Stimulated activated CD4-positive, alpha-beta T cell treated with anti-CD3 and anti-CD28 coated beads, Interleukin-15, amount 100 ng/mL, for 1 hour (primary cell): ENCODE measurements around the gene ZNF648.
"Not testable (repeated sequence)": the region's sequence is repeated elsewhere in the genome, so short reads cannot be mapped to it uniquely, and the experiment has no call there.

Experiments used
- DNase-seq, 2 donors: peaks; one replicate each; pipeline ENCODE4 v3.0.0-alpha.2; 2020; ENCODE audit warnings: low read depth in 1 of 2, low spot score in 1 of 2

ZNF648 gene, protein sequence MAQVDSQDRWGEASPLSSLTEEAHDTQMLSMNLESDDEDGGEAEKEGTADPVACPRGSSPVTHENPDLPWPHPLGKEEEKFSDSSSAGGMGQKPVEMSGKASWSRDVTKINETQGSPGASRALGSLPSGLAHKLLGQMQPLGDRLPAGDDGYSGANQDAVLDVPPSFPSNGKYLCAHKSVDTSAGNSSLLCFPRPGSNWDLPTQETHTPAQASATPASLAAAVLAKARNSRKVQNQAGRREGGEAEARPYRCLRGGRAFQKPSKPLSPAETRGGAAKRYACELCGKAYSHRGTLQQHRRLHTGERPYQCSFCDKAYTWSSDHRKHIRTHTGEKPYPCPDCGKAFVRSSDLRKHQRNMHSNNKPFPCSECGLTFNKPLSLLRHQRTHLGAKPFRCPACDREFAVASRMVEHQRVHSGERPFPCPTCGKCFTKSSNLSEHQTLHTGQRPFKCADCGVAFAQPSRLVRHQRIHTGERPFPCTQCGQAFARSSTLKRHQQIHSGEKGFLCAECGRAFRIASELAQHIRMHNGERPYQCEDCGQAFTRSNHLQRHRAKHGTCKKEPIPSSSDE

DNA sequence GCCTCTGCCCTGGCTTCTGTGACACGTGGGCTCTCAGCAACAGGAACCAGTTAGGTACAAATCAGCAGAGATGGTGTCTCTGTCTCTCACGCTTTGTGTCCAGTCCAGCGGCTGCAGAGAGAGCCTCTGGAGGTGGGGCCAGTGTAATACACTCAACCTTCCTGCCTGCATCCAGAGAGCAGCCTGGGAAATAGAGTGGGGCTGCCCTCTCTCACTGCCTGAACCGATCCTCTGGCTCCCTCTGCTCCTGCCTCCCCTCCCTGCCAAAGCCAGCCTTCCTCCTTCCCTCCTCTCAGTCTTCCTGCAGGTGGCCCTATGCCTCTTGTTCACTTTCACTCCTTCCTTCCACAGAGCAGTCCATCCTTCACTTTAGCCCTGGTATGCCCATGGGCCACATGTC is at the start of gene ZNF648:
ZNF648 (minus strand) TSS at position 119 of the 400 bp plus-strand sequence. CDS start 3,702 bp downstream, outside the sequence.
- no peak for DNase-seq

DNA sequence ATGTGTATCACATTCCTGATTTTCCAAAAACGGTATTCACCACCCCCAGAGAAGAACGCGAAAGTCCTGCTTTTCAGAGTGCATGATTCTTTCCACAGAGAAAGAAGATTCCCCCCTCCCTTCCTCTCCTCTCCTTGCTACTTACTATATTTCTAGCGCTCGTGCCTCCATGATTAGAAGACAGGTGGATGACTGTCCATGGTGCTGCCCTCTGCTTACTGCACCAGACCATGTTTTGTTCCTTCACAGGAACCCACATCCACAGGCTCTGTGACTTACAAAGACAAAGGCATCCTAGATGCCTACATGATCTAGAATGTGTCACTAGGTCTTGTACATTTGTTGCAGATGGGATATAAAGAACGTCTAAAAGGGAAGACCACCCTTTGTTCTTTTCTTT is 49.1 kb upstream of the ZNF648 start:
- no peak for DNase-seq

DNA sequence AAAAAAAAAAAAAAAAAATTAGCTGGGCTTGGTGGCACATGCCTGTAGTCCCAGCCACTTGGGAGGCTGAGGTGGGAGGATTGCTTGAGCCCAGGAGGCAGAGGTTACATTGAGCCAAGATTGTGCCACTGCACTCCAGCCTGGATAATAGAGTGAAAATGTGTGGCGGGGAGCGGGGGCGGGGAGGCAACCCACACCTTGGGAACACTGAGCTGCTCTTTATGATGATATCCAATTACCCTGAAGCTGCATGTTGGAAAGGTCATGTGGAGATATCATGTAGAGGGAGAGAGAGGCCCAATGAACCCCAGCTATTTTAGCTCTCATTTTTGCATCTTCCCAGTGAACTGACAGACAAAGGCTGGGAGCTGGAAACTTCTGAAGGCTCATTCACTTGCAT is 48.3 kb upstream of the ZNF648 start:
- DNase-seq, result no peak

DNA sequence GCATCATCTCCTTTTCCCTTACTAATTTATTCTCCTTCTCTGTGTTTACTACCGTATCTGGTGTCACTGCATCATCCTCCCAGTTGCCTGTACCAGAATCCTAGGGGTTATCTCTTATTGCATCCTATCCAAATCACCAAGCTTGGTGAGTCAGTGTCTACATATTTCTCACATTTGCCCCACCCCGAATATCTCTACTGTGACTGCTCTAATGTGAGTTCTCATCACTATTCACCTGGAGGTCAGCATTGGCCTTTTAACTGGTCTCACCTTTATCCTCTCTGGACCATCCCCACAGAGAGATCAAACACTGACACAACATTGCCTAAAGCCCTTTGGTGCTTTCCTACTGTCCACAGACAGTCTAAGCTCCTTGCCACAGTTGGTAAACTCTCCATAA is 45.7 kb upstream of the ZNF648 start:
- no peak for DNase-seq

DNA sequence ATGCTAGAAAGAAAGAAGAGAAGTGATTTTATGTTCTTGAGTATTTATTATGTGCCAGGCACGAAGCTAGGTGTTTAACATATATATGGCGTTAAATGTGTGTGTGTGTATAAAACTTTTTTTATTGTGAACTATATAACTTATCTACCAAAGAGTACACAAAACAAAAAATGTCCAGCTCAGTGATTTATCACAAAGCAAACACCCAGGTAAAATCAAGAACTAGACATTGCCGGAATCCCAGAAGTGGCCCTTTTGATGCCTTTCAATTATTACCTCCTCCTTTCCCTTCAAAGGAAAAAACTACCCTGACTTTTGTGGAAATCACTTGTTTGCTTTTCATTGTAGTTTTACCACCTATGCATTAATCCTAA is 40.5 kb upstream of the ZNF648 start:
- DNase-seq, result no peak

DNA sequence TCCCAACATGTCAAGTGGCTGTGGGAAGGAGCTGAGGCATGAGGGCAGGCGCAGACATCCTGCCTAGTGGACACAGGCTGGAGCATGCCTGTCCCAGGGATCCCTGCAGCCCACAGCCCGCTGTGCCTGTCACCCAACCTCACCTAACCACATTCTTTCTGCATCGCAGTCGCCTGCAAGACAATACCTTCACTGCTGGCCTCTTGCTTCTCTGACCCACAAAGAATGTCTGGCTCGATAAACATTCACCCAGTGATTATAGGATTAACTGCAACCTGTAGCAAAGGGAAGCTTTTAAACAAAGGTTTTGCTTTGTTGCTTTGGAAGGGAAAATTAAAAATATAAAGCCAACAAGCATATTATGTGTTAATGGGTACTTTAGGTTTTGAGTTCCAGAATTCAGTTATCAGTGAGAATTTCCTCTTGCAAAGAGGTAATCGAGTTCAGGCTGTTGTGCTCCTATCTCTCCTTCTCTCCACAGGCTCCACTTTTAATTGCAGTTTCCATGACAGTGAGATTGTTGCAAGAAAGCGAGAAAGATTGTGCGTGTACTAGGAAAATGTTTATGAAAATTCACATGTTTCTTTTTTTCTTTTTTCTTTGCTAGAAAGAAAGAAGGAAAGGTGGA is 40.0 kb upstream of the ZNF648 start:
- no peak for DNase-seq

DNA sequence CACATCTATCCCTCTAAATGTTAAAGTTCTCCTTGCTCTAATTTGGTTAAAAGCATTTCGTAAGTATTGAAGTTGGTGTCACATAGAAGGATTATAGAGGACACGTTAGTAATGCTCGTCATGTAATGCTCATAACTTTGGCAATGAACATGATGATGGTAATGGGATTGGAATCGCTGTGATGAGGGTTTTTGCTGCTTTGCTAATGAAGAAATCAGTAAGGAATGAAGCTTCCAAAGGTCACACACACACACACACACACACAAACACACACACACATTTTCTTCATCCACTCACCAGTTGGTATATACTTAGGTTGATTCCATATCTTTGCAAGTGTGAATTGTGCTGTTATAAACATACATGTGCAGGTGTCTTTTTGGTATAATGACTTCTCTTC is 36.8 kb upstream of the ZNF648 start:
- no peak for DNase-seq

DNA sequence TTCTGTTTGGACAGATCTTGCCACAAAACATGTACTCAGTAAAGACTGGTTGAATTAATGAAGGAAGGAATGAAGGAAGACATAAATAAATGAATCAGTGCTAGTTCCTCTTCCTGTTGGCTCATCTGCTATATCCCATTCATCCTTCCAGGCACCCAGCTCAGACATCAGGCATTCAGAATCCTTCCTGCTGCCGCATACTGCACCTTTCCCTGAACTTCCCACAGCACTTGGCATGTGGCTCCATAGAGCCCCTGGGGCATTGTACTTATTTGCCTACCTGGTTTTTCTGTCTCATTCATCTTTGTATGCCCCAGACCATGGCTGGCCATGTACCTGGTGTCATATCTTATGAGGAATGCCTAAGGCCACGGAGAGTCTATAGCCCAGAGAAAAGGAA is 34.4 kb upstream of the ZNF648 start:
- DNase-seq, result no peak

DNA sequence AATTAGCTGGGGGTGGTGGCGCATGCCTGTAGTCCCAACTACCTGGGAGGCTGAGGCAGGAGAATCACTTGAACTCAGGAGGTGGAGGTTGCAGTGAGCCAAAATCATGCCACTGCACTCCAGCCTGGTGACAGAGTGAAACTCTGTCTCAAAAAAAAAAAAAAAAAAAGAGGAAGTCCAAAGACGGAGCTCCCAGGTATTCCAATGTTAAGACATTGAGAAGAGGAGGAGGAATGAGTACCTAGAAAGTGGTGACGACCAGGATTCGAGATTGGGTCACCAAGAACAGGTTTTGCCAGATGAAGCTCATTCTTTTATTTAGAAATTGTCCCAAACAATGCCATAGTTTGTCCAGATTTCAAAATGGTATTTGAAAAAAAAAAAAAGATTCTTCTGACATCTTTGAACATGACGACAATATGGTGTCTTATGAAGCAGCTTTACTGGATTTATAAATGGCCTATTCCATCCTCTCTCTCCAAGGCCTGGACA is 33.0 kb upstream of the ZNF648 start:
- DNase-seq, result not testable (repeated sequence)

DNA sequence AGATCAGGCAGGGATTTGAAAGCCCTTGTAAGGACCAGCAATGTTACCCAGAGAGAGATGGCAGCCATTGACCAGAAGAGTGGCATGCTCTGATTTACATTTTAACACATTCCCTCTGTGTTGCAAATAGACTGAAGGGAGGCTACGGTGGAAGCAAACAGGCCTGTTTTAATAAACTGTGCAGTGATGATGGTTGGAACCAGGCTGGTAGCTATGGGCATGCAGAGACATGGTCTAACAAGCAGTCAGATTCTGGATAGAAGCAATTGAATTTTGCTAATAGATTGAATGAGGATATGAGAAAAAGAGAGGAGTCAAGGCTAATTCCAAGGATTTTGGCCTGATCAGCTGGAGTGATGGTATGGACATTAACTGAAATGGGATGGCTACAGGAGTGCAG is 32.3 kb upstream of the ZNF648 start:
- no peak for DNase-seq

DNA sequence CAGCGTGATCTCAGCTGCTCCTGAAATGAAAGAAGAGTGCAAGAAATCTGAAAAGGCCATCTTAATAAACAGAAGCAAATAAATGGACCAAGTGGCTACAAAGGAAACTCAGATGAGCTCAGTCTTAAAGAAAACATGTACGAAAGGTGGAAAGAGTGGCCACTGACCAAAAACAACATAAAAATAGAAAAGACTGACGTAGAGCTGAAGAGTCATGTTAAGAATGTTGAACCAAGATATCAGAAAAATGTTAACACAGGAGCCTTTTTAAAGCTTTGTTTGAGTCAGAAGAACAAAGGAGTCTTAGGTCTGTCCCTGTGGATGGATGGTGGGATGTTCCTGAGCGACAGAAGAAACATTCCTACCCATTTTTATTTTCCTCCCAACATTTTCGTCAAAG is 30.8 kb upstream of the ZNF648 start:
- DNase-seq, result no peak

DNA sequence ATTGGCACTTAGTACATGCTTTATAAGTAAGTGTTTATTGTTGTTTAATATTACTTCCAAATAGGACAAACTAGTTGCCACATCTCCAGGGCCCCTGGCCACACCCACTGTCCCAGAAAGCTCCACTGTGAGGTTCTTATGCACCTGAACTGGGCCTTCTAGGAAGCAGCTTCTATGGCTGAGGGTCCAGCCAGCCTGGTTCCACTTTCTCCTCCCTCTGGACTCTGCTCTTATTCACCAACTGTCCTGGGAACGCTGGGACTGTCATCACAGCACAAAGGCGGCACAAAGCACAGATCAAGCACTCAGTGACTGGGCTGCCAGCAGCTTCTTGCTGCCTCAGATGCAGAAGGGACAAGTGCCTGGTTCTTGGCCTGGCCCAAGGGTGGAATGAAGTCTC is 29.6 kb upstream of the ZNF648 start:
- no peak for DNase-seq

DNA sequence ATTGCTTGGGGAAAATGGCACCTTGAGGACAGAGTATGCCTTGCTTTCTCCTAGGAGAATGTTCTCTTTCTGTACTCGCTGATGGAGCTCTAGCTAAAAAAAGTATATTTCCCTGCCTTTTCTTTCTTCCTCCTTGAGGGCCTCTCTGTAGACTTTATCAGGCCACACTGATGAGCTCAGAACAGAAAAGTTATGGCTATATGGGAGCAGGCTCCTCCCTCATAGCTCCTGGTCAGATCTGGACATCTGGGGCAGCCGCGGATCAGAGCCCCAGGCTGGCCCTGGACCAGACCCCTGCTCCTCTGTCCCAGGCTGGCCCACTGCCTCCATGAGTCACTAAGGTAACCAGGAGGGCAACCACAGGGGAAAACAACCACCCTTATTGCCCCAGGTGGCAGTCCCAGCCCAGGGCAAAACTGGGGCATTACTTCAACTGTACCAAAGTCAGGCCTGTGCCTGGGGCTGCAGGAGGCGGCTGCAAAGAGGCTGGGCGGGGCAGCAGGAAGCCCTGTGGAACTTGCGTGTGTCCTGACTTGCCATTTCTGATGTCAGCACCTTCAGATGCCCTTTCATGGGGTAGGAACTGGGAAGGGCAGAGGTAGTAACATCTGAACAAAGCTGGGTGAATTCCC is 26.3 kb upstream of the ZNF648 start:
- DNase-seq, result no peak

DNA sequence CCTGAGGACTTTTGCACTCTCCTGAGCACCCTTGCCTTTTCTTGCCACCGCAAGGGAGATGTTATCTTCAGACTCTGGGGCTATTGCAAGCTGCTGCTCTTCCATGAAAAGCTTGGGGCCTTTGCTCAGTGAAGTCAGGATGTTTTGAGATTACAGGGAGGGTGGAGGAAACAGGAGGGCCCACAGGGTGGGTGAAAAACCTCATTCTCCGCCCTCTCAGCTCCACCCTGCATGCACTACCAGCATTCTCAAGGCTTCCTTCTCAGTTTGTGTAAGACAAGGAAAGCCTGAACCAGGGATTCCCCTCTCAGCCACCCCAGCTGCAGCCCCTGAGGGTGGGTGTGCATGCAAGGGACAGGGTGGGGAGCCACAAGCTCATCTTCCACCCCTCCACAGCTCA is 25.8 kb upstream of the ZNF648 start:
- DNase-seq, result no peak

DNA sequence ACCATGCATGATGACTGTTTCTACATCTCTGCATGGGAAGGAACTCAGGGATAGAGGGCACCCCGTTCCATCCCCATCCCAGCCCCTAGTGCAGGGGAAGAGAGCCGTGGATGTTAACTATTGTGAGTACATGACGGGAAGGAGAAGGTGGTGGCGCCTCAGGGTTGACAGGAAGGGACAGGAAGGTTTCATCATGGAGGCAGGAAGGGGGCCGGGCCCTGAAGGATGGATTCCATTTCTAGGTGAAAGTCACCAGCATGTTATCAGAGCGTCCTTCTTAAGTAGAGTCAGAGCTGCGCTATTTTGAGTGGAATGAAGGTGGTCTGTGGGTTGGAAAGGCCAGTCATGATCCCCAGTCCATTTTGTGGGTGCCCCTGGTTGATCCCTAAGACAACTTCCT is 25.1 kb upstream of the ZNF648 start:
- no peak for DNase-seq

DNA sequence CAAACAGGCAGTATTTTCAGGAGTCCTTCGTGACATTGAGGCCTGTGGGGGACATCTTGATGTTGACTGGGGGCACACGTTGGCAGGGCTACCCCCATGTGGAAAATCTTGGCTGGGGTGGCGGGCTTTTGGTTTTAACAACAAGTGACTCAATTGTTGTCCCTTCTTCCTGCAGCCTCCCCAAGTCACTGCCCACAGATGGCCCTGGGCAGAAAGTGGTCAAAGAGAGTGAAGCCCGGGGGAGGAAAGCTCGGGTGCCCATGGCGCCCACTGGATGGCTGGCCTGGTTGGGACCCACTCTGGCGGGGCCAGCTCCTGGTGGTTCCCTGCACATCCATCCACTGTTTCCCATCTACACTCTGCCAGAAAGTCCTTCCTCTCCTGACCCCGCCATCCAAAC is 24.6 kb upstream of the ZNF648 start:
- DNase-seq, result no peak

DNA sequence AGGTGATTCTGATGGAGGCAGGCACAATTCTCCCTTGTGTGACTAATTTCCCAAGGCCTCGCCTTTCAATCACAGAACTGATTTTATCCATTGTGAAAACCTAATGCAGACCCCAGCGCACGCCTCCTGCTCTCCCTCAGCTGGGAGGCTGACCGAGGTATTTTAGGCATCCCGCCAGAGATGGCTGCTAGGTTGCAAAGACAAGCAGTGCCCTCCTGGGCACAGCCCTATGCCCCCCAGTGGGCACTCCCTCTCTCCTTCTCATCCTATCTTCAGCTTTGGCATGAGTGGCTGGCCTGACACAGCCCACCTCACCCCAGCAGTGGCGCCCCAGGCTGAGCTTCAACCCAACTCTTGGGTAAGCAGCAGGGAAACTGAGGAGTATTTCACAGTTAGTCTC is 24.2 kb upstream of the ZNF648 start:
- DNase-seq, result no peak

DNA sequence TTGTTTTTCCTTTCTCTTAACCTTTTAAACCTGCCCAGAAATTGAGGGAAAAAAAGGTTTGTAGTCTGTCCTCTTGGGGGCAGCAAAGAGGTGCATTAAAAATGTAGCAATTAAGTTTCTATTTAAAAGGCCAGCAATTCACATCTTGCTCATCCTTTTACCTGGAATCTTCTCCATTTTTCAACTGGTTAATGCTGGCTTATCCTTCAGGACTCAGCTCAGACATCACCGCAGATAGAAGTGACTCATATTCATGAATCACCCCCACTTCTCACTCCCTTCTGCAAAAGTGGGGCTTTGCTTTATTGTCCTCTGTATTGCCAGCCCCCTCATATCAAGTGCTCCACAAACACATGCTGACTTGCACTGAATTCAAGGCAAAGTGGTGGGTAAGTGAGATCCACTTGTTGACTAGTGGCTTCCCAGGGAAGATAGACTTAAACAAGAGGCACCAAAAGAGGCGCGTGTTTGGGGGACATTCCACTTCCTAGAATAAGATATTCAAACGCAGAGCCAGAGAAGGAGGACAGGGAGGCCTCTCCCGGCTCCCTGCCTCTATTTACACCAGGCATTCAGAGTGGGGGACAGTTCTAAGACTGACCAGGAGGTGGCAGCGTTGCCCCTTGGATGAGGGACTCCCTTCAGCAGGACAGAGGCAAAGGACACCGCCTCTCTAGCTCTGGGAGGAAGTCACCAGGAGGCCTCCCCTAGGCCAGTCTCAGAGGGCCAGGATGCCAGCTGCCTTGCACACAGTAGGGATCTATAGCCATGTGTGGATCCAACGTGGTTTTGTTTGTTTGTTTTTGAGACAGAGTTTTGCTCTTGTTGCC is 23.2 kb upstream of the ZNF648 start:
- DNase-seq, result peak; percentile 60 to 62

DNA sequence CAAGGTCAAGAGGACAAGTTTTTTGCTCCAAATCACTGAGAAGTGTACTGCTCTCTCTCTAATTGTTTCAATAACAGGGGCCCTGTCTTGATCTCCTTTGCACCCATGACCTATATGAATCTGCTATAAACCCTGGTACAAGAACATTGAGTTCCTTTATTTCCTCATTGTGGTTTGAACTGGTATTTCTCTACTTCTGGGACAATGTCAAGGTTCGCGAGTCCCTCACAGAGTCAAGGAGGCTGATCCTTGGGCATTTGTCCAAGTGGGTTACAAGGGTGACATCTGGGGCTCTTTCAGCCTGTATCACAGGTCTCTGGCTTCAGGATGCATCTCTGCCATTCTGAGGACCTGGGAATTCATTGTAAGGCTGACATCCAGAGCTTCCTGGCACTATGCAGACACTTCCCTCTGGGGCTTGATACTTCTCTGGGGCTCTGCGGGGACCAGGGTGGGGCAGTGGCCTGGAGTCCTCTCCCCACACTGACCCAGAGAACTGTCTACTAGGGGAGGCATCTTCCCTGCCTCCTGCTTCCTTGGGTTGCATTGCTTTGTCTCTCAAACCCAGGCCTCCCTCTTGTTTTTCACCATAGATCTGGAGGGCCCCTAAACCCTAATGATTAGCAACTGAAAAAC is 22.5 kb upstream of the ZNF648 start:
- DNase-seq, result no peak

DNA sequence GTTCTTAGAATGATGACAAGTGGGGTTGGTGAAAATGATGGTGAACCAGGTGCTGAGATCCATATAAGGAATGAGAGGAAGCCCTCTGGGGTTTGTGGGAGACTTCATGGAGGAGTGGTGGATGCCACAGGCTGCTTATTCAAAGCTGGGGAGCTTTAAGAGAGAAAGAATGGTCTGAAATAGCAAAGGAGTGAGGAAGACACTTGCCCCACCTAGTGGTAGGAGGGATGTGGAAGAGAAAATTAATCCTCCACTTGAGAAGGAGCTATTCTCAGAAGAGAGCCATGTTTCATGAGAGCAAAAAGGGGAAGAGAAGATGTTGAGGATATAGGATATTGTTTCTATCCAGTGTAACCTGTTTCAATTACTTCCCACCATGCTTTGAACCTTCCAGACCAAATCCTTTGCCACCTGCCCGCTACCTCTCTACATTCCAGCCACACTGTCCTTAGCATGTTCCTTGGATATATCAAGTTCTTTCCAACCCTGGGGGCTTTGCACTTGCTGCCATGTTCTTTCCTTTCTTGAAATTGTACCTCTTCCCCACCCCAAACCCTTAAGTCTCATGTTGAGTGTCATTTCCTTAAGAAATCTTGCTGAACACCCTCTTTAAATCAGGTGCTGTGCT is 19.6 kb upstream of the ZNF648 start:
- DNase-seq, result no peak
